ENCODE data around the gene AMDHD2.

Gene AMDHD2

GRCh38 chr16:2483939-2484897 lies 36.0 kb upstream of the AMDHD2 start:
- DNase-seq, result no peak

GRCh38 chr16:2484898-2485508 lies 35.2 kb upstream of the AMDHD2 start:
- no peak for DNase-seq

- DNase-seq, result no peak
Observed at GRCh38 chr16:2485811-2486507, 34.2 kb upstream of the AMDHD2 start.

GRCh38 chr16:2486645-2487516 lies 33.3 kb upstream of the AMDHD2 start:
- DNase-seq, result peak; percentile 44

- no peak for DNase-seq
Observed at GRCh38 chr16:2487517-2487842, 32.7 kb upstream of the AMDHD2 start.

- no peak for DNase-seq
Observed at GRCh38 chr16:2487903-2488531, 32.2 kb upstream of the AMDHD2 start.

GRCh38 chr16:2489581-2489980 lies 30.6 kb upstream of the AMDHD2 start:
- no peak for DNase-seq

- peak; percentile 58 for DNase-seq
Observed at GRCh38 chr16:2490190-2491105, 29.7 kb upstream of the AMDHD2 start.

- no peak for DNase-seq
Observed at GRCh38 chr16:2492292-2492691, 27.9 kb upstream of the AMDHD2 start.

- DNase-seq, result no peak
Observed at GRCh38 chr16:2493605-2494004, 26.6 kb upstream of the AMDHD2 start.

- no peak for DNase-seq
Observed at GRCh38 chr16:2494616-2495015, 25.6 kb upstream of the AMDHD2 start.

GRCh38 chr16:2495041-2495440 lies 25.1 kb upstream of the AMDHD2 start:
- no peak for DNase-seq

- no peak for DNase-seq
Observed at GRCh38 chr16:2496223-2497115, 23.7 kb upstream of the AMDHD2 start.

GRCh38 chr16:2497116-2497630 lies 23.0 kb upstream of the AMDHD2 start:
- peak; percentile 89 for DNase-seq

- DNase-seq, result no peak
Observed at GRCh38 chr16:2497695-2498484, 22.3 kb upstream of the AMDHD2 start.

- no peak for DNase-seq
Observed at GRCh38 chr16:2498531-2499253, 21.5 kb upstream of the AMDHD2 start.

- no peak for DNase-seq
Observed at GRCh38 chr16:2499454-2499853, 20.7 kb upstream of the AMDHD2 start.

- no peak for DNase-seq
Observed at GRCh38 chr16:2499890-2500429, 20.2 kb upstream of the AMDHD2 start.

Measured in NCI-H2171 treated with DMSO at 0.1 percent for 48 hours (cell line).